CD4-positive, alpha-beta T cell treated with Interleukin-4 for 1 hour (primary cell): ENCODE data around the gene CLASP1.
"Not testable (repeated sequence)": the region's sequence is repeated elsewhere in the genome, so short reads cannot be mapped to it uniquely, and the experiment has no call there.

Source experiments
- DNase-seq, 2 donors: peaks; one replicate each; pipeline ENCODE4 v3.0.0-alpha.2; 2020 to 2022

Gene CLASP1

DNA sequence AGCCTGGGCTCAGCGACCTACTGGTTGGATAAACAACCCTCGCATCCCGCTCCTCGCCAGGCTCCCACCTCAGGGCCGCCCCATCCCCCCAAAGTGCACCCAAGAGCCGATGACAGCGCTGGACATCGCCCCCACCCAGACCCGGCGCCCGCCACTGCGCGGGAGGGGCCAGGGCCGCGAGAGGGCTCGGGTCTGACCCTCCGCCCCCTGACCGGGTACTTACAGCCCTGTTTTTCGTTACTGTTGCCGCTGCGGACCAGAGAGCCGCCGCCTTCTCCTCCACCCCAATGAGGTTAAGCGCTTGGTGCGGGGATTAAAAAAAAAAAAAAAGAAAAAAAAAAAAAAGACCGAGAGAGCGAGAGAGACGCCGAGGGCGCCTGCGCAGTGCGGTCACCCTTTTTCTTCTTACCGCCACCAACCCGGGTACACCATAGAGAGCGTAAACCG lies at the start of gene CLASP1:
Gene CLASP1, minus strand, starts transcription at position 314 of the 447 bp plus-strand sequence. CDS start 43,567 bp downstream, outside the sequence.
- no peak for DNase-seq

DNA sequence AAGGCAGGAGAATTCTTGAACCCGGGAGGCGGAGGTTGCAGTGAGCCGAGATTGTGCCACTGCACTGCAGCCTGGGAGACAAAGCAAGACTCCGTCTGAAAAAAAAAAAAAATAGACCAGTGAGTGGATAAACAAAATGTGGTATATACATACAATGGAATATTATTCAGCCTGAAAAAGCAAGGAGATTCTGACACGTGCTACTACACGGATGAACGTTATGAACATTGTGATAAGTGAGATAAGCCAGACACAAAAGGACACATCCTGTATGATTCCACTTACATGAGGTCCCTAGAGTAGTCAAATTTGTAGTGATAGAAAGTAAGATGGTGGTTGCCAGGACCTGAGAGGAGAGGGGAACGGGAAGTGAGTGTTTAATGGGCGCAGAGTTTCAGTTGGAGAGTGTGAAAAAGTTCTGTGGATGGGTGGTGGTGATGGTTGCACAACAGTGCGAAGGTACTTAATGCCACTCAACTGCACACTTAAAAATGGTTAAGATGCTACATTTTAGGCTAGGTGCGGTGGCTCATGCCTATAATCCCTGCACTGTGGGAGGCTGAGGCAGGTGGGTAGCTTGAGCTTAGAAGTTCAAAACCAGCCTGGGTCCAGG lies 49.2 kb upstream of the CLASP1 start:
- DNase-seq: no peak

DNA sequence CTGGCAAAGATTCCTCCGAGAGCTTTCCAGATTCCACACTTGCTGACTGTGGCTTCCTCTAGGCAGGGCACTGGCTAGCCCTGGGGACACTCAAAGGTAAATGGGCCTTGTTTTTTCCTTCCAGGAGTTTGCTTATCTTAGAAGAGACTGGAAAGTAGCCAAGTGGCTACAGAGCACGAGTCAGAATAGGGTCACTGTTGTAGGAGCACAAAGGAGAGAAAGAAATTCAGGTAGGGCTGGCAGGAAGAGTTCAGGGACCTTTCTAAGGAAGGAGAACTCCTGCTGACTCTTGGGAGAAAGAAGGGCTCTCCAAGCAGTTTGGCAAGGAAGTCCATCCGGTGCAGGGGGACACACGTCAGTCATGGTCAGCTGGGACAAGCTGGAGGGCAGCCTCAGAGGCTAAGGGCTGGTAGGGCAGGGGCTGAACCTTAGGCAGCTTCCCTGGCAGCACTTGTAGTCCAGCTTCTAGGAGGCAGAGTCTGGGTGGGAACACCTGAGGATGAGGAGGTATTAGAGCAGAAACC lies 47.9 kb upstream of the CLASP1 start:
- no peak for DNase-seq

DNA sequence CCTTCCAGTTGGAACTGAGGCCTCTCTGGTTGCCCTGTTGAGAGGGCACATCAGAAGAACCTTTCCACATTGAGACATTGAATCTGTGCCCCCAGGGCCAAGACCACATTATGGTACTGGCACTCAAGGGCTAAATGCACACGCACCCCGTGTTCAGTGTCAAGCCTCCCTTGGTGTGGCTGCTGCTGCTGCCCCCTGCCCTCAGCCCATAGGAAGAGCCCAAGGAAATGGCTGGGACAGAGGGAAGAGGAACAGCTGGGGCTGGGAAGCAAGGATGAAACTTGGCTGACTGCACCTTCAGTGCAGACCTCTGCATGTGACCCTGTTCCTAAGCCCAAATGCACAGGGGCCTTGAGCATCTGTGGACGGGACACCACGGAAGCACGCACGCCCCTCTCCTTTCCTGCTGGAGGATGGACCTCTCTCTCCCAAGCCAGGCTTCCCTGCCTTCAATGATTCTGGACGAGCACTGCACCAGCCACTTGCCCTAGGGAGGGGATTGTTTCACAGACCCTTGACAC lies 47.2 kb upstream of the CLASP1 start:
- DNase-seq: no peak

DNA sequence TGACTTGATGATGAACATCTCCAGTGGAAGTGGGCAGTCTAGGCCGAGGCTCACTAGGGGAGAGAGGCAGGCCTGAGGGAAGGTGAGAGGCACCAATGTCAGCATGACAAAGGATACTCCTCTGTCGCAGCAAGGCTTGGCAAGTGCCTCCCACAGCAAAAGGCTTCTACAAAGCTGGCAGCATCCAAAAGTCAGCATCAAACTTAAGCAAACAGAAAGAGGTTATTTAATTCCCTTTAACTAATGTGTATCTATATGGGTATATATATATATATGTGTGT lies 45.8 kb upstream of the CLASP1 start:
- no peak for DNase-seq

DNA sequence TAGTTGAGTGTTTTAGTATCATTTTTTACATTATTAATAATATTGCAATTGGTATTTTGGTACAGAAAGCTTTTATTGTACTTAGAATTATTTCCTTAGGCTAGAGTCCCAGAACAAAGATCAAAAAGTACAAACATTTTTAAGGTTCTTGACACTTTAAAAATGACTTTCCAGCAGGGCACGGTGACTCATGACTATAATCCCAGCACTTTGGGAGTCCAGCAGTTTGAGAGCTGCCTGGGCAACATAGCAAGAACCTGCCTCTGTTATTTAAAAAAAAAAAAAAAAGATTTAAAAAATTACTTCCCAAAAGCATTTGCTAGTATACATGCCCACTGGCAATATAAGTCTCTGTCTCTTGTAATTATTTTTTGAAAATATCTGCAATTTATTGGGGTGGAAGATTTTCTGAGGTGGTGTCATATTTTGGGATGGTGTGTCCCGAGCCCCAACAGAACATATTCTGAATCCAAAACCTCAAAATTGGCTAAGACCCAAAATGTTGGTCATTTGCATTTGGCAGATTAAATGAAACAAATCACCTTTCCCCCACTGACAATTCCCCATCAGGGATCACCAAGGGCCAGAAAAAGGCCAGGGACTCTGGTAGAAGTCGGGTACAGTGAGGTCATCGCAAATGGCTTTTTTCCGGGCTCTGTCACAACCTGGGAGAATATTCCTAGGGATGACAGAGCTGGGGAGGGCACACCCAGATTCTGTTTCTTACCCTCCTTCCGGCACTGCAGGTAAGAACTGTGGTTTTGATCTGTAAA lies 45.3 kb upstream of the CLASP1 start:
- DNase-seq: no peak

DNA sequence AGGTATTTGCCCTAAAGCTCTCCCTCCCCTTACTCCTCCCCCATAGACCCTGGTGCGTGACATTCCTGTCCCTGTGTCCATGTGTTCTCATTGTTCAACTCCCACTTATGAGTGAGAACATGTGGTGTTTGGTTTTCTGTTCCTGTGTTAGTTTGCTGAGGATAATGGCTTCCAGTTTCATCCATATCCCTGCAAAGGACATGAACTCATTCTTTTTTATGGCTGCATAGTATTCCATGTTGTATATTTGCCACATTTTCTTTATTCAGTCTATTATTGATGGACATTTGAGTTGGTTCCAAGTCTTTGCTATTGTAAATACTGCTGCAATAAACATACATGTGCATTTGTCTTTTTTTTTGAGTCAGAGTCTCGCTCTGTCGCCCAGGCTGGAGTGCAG lies 41.3 kb upstream of the CLASP1 start:
- DNase-seq: not testable (repeated sequence)

DNA sequence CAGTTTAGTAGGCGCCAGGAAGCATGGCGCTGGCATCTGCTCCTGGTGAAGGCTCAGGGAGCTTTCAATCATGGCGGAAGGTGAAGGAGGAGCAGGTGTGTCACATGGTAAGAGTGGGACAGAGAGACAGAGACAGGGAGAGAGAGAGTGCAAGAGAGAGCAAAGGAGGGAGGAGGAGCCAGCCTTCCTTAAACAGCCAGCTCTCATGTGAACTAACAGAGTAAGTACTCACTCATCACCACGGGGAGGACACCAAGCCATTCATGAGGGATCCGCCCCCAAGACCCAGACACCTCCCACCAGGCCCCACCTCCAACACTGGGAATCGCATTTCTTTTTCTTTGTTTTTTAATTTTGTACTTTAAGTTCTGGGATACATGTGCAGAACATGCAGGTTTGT lies 40.8 kb upstream of the CLASP1 start:
- DNase-seq: no peak

DNA sequence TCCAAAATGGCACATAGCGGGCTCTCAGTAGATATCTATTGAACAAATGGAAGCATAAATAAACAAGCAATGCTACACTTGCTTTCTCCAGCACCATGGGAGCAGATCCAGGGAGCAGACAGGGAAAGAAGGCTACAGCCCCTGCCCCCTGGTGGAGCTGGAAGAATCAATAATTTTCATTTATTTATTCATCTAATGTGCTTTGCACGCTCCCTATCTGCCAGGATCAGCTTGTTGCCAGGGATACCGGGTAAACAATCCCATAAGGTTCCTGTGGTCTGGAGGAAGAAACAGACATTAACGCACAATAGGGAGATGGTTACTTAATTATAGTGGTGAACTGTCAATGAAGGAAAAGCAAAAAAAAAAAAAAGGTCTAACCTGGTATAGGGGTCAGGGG lies 40.1 kb upstream of the CLASP1 start:
- DNase-seq: no peak

DNA sequence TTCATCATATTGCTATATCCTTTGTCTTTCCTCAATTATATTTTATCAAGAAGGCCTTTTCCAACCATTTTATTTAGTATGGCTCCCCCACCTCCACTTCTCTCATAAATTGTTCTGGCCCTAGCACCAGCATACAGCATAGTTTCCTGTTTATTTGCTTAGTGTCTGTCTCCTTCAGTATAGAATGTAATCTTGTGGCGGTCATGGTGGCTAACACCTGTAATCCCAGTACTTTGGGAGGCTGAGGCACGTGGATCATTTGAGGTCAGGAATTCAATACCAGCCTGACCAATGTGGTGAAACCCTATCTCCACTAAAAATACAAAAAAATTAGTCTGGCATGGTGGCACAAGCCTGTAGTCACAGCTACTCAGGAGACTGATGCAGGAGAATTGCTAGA lies 39.6 kb upstream of the CLASP1 start:
- DNase-seq: no peak

DNA sequence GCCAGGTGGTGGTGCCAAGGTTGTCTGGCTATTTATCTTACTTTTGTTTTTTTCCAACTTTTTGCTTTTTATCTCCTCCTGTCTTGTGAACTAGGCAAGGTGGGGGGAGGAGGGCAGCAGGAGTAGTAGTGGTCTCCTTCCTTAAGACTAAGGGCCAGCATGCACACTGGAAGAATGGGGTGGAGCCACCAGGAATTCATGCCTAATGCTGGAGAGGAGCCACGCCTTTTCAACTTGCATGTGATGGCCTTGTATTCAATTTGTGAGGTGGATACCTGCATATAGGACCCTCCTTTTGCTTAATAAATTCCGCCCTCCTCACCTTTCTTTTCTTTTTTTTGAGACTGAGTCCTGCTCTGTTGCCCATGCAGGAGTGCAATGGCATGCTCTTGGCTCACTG lies 37.6 kb upstream of the CLASP1 start:
- no peak for DNase-seq

DNA sequence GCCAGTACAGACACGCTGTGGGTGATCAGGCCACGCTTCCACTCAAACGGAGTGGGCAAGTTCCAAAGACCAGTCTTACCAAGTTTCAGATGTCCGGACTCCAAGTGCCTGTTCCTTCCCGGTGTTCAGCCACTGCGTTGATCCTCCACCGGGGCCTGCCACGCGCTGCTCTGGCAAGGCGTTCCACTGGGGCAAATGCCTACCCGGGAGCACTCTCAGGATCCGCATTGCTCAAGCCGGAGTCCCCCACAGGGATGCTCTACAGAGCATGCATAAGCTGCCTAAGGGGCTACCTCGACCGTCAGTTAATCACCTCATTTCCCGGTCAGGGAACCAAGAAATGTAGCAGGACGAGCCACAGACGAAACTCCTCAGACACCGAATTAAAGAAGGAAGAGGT lies 37.0 kb upstream of the CLASP1 start:
- DNase-seq: no peak

DNA sequence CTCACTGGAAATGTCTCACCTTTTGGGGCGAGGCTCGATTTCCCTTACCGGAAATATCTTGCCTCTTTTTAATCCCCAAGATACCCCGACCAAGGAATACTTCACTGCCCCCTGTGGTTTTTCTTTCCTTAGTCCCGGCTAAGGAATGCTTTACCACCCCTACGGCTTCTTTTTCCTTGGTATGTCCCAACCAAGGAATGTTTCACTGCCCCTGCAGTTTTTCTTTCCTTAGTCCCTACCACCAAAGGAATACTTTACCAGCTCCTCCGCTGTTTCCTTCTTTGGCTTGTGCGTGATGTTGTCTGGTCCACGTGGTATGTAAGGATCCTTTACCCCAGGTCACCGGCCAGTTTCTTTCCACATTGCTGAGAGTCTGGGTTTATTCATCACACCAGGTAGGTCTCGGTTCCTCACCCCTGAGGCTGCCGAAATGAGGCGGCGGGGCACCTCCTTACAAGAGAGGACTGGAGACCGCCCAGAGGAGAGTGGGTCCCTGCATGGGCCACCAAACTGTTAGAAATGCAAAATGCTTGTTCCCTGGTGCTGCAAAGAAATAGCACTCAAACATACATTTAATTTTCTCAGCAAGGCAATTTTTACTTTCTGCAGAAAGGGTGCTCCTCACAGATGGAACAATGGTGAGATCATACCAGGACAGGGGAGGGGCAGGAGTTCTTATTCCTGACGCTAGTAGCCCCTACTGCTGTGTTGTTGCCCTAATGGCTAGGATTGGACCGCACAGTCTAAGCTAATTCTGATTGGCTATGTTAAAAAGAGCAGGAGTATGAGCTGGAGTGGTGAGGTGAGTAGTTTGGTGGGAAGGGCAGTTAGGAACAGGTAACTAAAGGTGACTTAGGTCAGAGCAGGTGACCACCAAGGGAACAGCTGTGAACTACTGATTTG lies 33.4 kb upstream of the CLASP1 start:
- DNase-seq: no peak

DNA sequence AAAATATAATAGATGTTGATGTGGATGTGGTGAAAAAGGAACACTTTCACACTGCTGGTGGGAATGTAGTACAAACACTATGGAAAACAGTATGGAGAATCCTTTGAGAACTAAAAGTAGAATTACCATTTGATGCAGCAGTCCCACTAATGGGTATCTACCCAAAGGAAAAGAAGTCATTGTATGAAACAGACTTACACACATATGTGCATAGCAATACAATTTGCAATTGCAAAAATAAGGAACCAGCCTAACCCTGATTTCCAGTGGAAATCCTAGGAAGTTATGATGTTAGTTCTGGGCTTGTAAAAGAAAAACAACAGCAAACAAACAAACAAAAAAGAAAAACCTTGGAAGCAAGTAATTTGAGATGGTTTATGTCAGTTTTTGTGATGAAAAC lies 28.6 kb upstream of the CLASP1 start:
- no peak for DNase-seq

DNA sequence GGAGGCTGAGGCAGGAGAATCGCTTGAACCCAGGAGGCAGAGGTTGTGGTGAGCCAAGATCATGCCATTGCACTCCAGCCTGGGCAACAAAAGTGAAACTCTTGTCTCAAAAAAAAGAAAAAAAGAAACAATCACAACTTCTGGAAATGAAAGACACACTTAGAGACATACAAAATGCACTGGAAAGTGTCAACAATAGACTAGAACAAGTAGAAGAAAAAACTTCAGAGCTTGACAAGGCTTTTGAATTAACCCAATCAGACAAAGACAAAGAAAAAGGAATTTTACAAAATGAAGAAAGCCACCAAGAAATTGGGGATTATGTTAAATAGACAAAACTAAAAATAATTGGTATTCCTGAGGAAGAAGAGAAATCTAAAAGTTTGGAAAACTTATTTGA lies 22.4 kb upstream of the CLASP1 start:
- not testable (repeated sequence) for DNase-seq

DNA sequence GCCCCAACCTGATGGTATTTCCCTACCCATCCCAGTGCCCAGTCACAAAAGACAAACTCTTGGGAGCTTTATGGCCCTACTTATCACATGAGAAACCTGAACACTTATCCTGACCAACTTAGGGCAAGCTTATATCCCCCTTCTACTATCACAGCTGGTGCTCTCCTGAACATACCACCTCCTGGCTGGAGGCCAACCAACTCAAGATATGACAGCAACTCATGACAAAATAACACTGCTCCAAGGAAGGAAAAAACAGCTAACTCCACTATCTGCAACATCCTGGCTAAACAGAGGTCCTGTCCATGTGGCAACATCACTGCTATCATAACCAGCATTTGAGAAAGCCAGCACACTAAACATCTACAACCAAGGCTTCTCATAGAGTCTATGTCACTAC lies 20.9 kb upstream of the CLASP1 start:
- DNase-seq: no peak

DNA sequence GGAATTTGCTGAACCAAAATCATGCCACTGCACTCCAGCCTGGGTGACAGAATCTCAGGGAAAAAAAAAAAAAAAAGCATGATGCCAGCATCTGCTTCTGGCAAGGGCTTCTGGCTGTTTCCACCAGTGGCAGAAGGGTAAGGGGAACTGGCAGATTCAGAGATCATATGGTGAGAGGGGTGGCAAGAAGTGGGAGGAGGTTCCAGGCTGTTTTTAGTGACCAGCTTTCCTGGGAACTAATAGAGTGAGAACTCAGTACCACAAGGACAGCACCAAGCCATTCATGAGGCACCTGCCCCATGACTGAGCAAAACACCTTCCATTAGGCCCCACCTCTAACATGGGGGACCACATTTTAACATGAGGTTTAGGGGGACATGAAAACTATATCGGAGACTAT lies 18.4 kb upstream of the CLASP1 start:
- DNase-seq: no peak

DNA sequence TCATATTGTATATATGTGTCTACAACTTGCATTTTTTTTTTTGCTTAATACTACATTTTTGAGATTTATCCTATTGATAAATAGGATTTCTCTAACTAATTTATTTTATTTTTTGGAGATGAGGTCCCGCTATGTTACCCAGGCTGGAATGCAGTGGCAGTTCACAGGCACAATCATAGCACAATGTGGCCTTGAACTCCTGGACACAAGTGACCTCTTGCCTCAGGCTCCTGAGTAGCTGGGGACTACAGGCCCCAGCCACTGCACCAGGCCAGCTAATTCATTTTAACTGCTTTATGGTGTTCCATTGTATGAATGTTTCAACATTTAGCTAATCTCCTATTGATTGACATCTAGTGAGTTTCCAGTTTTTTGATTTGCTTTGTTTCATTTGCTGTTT lies 16.8 kb upstream of the CLASP1 start:
- no peak for DNase-seq

DNA sequence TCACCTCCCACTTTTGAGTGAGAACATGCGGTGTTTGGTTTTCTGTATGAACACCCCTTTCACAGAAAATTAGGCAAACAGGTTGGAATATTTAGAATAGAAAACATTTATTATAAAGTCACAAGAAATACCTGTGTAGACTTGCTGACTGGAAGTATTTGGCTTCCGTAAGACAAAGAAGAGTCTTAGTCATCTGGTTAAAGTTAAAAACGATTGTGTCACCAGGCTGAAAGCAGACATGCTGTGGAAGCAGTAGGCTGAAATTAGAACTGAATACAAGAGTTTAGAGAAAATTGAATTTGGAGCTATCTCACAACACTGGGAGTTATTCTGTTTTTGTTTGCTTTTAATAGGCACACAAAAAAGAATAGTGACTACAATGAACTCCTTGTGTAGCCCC lies 16.2 kb upstream of the CLASP1 start:
- DNase-seq: no peak

DNA sequence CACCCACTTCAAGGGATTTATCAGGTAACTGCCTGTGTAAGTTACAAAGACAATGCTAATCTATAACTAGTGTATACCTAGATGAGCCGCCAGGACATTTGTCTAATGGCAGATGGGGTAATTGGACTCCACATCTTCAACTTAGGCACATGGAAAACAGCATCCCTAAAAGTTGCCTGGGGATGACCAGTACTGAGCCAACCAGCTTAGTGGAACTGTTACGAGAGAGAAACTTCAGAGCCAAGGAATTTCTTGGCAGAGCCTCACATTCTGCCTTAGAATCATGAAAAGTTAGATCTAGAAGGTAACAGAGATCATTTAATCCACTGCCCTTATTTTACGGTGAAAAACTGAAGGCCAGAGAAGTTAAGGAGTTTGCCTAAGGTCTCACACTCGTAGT lies 15.5 kb upstream of the CLASP1 start:
- DNase-seq: no peak

DNA sequence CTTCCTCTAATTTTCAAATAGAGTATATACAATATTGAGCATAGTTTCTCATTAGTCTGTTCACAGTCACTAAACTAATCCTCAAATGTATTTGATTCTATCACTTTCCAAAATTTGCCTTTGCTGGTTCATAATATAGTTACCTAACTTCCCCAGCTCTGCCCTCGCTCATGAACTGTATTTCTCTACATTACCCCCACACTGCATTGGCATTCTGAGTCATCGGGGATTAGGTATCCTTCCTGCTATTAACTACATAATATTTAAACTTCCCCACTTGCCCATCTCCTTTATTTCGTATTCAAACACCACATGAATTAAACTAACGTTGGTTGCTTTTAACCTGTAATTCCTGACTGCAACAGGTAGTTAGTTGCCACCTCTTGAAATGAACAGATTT lies 14.8 kb upstream of the CLASP1 start:
- DNase-seq: no peak

DNA sequence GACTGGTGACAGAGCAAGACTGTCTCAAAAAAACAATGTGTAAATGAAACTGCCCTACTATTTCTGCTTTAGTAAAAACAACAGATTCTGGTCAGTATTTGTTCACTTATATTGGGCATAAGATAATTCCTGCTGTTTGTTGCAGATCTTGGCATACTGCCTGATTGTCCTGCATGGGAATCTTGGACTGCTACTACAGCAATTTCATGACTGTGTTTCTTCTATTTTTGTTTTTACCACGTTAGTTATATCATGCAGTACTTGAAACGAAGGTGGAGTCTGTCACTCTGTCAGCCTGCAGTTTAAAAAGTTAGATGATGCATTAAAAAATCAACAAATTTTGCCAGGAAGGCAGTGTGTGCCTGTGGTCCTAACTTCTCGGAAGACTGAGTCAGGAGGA lies 14.2 kb upstream of the CLASP1 start:
- DNase-seq: no peak

DNA sequence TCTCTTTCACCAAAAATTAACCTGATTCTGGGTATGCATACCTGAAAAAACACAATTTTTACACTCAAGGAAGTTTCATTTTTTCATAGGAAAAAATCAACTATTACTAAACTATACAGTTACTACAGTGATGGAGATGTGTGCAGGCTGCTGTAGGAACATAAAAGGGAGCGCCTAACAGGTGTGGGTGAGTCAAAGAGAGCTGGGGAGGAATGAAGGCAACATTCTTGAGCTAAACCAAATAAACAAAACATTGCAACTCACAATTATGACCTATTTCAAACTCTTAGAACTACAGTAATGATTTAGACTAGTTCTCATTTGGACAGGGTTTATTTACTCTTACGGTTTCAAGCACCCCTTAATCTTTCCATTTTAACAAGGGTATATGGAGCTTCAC lies 13.4 kb upstream of the CLASP1 start:
- DNase-seq: no peak

DNA sequence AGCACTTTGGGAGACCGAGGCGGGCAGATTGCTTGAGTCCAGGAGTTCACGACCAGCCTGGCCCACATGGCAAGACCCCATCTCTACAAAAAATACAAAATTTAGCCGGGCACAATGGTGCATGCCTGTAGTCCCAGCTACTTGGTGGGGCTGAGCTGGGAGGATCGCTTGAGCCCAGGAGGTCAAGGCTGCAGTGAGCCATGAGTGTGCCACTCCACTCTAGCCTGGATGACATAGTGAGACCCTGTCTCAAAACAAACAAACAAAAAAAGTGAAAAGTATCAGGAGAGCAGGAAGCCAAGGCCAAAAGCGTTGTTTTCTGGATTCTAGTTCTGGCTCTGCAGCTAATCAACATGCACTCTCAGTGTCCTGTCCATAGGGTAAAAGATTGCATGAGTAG lies 10.7 kb upstream of the CLASP1 start:
- DNase-seq: no peak
